ENCODE data around the gene HK2. TPM values are rescaled to one million over a fixed set of nuclear protein-coding genes. Genes with fewer than 3 reads are reported as not detected.
"Not testable (repeated sequence)": the region's sequence is repeated elsewhere in the genome, so short reads cannot be mapped to it uniquely, and the experiment has no call there.

HK2 gene
- total and polyA plus RNA-seq, 12 donors = 3.4 to 43.4 (median 13.1) TPM

GRCh38 chr2:74847070-74847858 lies 13.3 kb downstream of the HK2 start:
- TF ChIP-seq CTCF (IDR thresholded peaks at IDR 0.05) = no peak
- ATAC-seq (no peak), DNase-seq (no peak)
- no peak overlapping the region for H3K4me3 ChIP-seq
- H3K27ac ChIP-seq = peak overlapping the region in 1 of 10 donors; percentile 90
- intact Hi-C loops (cut with DNase I) = no loop called here
- H3K4me1 ChIP-seq = peaks cover 4 to 98% (median 48%) of the 10 kb centered on the region in 9 donors
- no peaks in the 10 kb centered on the region for H3K36me3 ChIP-seq
- H3K27me3 ChIP-seq = no peaks in the 10 kb centered on the region
- H3K9me3 ChIP-seq = no peaks in the 10 kb centered on the region
- 86 to 88% methylated on average over 10 of the region's 10 CpGs for WGBS, 2 donors

- no peaks in the 10 kb centered on the region for H3K27me3 ChIP-seq
- peak overlapping the region in 7 of 10 donors; percentile 35 to 90 (median 54) for H3K27ac ChIP-seq
- 45% methylated on average over 8 of the region's 8 CpGs for WGBS, 2 donors
- DNase-seq = peak; percentile 32 to 35
- no peaks in the 10 kb centered on the region for H3K9me3 ChIP-seq
- ATAC-seq = peak in 7 of 8 donors; percentile 32 to 68 (median 45)
- intact Hi-C loops (cut with DNase I) = no loop called here
- peaks cover 0 to 77% (median 34%) of the 10 kb centered on the region in 9 donors for H3K4me1 ChIP-seq
- TF ChIP-seq CTCF (IDR thresholded peaks at IDR 0.05) = no peak
- peak overlapping the region in 1 of 10 donors; percentile 22 for H3K4me3 ChIP-seq
- H3K36me3 ChIP-seq = peaks cover 0 to 5% (median 0%) of the 10 kb centered on the region in 9 donors
Observed at GRCh38 chr2:74849228-74849892, 15.4 kb downstream of the HK2 start.

GRCh38 chr2:74850496-74851190 lies 16.7 kb downstream of the HK2 start:
- Histone ChIP-seq H3K9me3 (no peaks in the 10 kb centered on the region), H3K27ac (peak overlapping the region in 3 of 10 donors; percentile 54 to 90 (median 66)), H3K4me3 (no peak overlapping the region), H3K36me3 (peaks cover 0 to 18% (median 0%) of the 10 kb centered on the region in 9 donors), H3K4me1 (peaks cover 0 to 64% (median 21%) of the 10 kb centered on the region in 9 donors), H3K27me3 (no peaks in the 10 kb centered on the region)
- ATAC-seq (no peak), DNase-seq (no peak)
- intact Hi-C loops (cut with DNase I) = no loop called here
- no peak for TF ChIP-seq CTCF (IDR thresholded peaks at IDR 0.05)
- 87 to 92% methylated on average over 3 of the region's 3 CpGs for WGBS, 2 donors

DNA sequence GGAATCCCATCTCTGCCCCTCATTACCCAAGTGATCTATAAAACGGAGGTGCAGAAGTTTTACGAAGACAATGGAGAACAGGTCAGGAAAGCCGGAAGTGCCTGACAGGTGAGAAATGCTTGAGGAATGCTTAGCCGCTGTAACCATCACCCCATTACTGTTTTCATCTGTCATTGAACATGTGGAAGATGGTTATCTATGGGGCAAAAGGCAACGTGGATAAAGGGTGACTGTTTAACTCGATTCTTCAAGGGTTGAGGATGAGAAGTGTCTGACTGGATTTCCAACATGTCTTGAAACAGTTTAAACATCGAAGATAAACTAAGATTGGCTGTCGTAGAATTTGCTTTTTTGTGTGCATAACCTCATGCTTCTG lies 17.3 kb downstream of the HK2 start:
- H3K9me3 ChIP-seq = no peaks in the 10 kb centered on the region
- peaks cover 0 to 22% (median 0%) of the 10 kb centered on the region in 9 donors for H3K36me3 ChIP-seq
- no peak overlapping the region for H3K4me3 ChIP-seq
- ATAC-seq (no peak), DNase-seq (no peak)
- peak overlapping the region in 1 of 10 donors; percentile 90 for H3K27ac ChIP-seq
- no peak for TF ChIP-seq CTCF (IDR thresholded peaks at IDR 0.05)
- intact Hi-C loops (cut with DNase I) = no loop called here
- peaks cover 0 to 59% (median 18%) of the 10 kb centered on the region in 9 donors for H3K4me1 ChIP-seq
- H3K27me3 ChIP-seq = no peaks in the 10 kb centered on the region
- WGBS, 2 donors = 82 to 86% methylated on average over 8 of the region's 8 CpGs

DNA sequence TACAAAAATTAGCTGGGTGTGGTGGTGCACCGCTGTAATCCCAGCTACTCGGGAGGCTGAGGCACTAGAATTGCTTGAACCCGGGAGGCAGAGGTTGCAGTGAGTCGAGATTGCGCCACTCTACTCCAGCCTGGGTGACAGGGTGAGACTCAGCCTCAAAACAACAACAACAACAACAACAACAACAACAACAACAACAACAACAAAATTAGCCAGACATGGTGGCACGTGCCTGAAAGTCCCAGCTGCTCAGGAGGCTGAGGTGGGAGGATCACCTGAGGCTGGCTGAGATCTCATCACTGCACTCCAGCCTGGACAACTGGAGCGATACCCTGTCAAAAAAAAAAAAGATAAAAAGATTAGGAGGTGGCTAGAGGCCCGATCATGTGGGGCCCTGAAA lies 19.4 kb downstream of the HK2 start:
- H3K4me3 ChIP-seq; H3K27me3 ChIP-seq; intact Hi-C loops (cut with DNase I); H3K9me3 ChIP-seq; ATAC-seq; H3K27ac ChIP-seq; DNase-seq: not testable (repeated sequence)
- WGBS, 2 donors = 93% methylated on average over 8 of the region's 8 CpGs
- Histone ChIP-seq H3K36me3 (peaks cover 0 to 37% (median 0%) of the 10 kb centered on the region in 9 donors), H3K4me1 (peaks cover 0 to 42% (median 16%) of the 10 kb centered on the region in 9 donors)

All from heart right ventricle (tissue), 16 donors.